ENCODE data around the gene SCAF1. TPM values are rescaled to one million over a fixed set of nuclear protein-coding genes. Genes with fewer than 3 reads are reported as not detected.

SCAF1 gene
- total RNA-seq, 6 experiments from 2014 or later: 14.6 to 33.0 (median 27.3) TPM

GRCh38 chr19:49677901-49678674 lies 36.1 kb downstream of the SCAF1 start:
- intact Hi-C loops (cut with DNase I): no loop called here
- 2% methylated on average over 9 of the region's 21 CpGs for WGBS (ENCODE audit: insufficient coverage, low coverage, low lambda C conversion rate, missing lambda C conversion rate)
- H3K27me3 ChIP-seq: no peaks in the 10 kb centered on the region

GRCh38 chr19:49678985-49679770 lies 37.2 kb downstream of the SCAF1 start:
- ATAC-seq (no peak), DNase-seq (peak in 1 of 3 donors; percentile 50)
- Histone ChIP-seq H3K27me3 (no peaks in the 10 kb centered on the region), H3K4me3 (no peak overlapping the region), H3K36me3 (peaks cover 0 to 27% (median 5%) of the 10 kb centered on the region in 4 donors), H3K27ac (no peak overlapping the region), H3K4me1 (peaks cover 0 to 14% (median 4%) of the 10 kb centered on the region in 4 donors), H3K9me3 (no peaks in the 10 kb centered on the region)
- intact Hi-C loops (cut with DNase I): no loop called here
- TF ChIP-seq CTCF (IDR thresholded peaks at IDR 0.05): no peak
- TF ChIP-seq POLR2A (IDR thresholded peaks at IDR 0.05): no peak
- WGBS (ENCODE audit: insufficient coverage, low coverage, low lambda C conversion rate, missing lambda C conversion rate): 28% methylated on average over 6 of the region's 12 CpGs

More at GRCh38 chr19:49677901-49678674, 36.1 kb downstream of the SCAF1 start:
- Histone ChIP-seq H3K4me3 (peak overlapping the region; percentile 85 to 99 (median 93)), H3K36me3 (peaks cover 0 to 20% (median 5%) of the 10 kb centered on the region in 4 donors), H3K4me1 (peaks cover 0 to 14% (median 4%) of the 10 kb centered on the region in 4 donors), H3K27ac (peak overlapping the region; percentile 63 to 88 (median 83)), H3K9me3 (no peaks in the 10 kb centered on the region)
- TF ChIP-seq POLR2A (IDR thresholded peaks at IDR 0.05): no peak
- TF ChIP-seq CTCF (IDR thresholded peaks at IDR 0.05): peak; percentile 56 to 58 (median 58)
- DNase-seq: peak; percentile 47 to 76 (median 73)
- ATAC-seq: no peak

- DNase-seq: no peak
- ATAC-seq: no peak
- Histone ChIP-seq H3K9me3 (no peaks in the 10 kb centered on the region), H3K4me3 (no peak overlapping the region), H3K36me3 (peaks cover 0 to 33% (median 5%) of the 10 kb centered on the region in 4 donors), H3K27me3 (no peaks in the 10 kb centered on the region), H3K4me1 (peaks cover 0 to 14% (median 4%) of the 10 kb centered on the region in 4 donors), H3K27ac (no peak overlapping the region)
- 52% methylated on average over 9 of the region's 10 CpGs for WGBS (ENCODE audit: insufficient coverage, low coverage, low lambda C conversion rate, missing lambda C conversion rate)
- intact Hi-C loops (cut with DNase I): loop anchor here in 1 of 2 donors (10.0 kb wide), 1 partner anchor 105 kb away; no protein-coding TSS in a partner anchor
- no peak for TF ChIP-seq CTCF (IDR thresholded peaks at IDR 0.05)
- TF ChIP-seq POLR2A (IDR thresholded peaks at IDR 0.05): no peak
These were observed 37.9 kb downstream of the SCAF1 start for GRCh38 chr19:49679771-49680413.

Data from right lobe of liver (tissue), 6 donors.